Natural killer cell (primary cell): ENCODE results near the gene PPFIA2. TPM values are rescaled to one million over a fixed set of nuclear protein-coding genes. Genes with fewer than 3 reads are reported as not detected.

Source experiments
- ATAC-seq, 3 donors: fragments of 150-1000 bp in 2 of 3; fragments of 200-7000 bp in 1 of 3; cut with Tn5 transposase; 1 replicate in 1 of 3; 2 replicates in 2 of 3; pipeline ENCODE4 v1.10.0; 2021; ENCODE audit warnings: mild to moderate bottlenecking in 2 of 3, moderate library complexity in 2 of 3
- DNase-seq, 2 donors: peaks; one replicate each; pipeline versions ENCODE4 v3.0.0 to v3.0.0-alpha.2; 2013 to 2021; ENCODE audit warnings: mixed read lengths in 1 of 2
- H3K27ac ChIP-seq: one replicate; pipeline ENCODE4 v1.5.1; 2013; ENCODE audit warnings: mild to moderate bottlenecking, low read length
- H3K27me3 ChIP-seq: one replicate; pipeline ENCODE4 v1.6.1; 2013; ENCODE audit warnings: low read length; ENCODE audit not compliant: control insufficient read depth, insufficient read depth
- H3K36me3 ChIP-seq: one replicate; pipeline ENCODE4 v1.6.1; 2013; ENCODE audit warnings: low read length; ENCODE audit not compliant: control insufficient read depth, insufficient read depth
- H3K4me1 ChIP-seq: one replicate; pipeline ENCODE4 v1.6.1; 2013; ENCODE audit warnings: low read length; ENCODE audit not compliant: control insufficient read depth, insufficient read depth
- H3K4me3 ChIP-seq: one replicate; pipeline ENCODE4 v1.5.1; 2013; ENCODE audit warnings: low read length
- H3K9me3 ChIP-seq: one replicate; pipeline ENCODE4 v1.6.1; 2013; ENCODE audit warnings: low read length; ENCODE audit not compliant: control insufficient read depth, insufficient read depth
- H3K27ac Mint-ChIP-seq, 2 donors: one replicate each; pipeline ENCODE4 v1.8.0; 2022; ENCODE audit warnings: mild to moderate bottlenecking in 2 of 2, mixed read lengths in 2 of 2, moderate library complexity in 1 of 2
- H3K27me3 Mint-ChIP-seq, 2 donors: one replicate each; pipeline ENCODE4 v1.8.0; 2022; ENCODE audit warnings: low read depth in 2 of 2, mixed read lengths in 2 of 2
- H3K36me3 Mint-ChIP-seq: one replicate; pipeline ENCODE4 v1.8.0; 2022; ENCODE audit warnings: mixed read lengths
- H3K4me1 Mint-ChIP-seq, 2 donors: one replicate each; pipeline ENCODE4 v1.8.0; 2022; ENCODE audit warnings: mixed read lengths in 2 of 2
- H3K4me3 Mint-ChIP-seq: one replicate; pipeline ENCODE4 v1.8.0; 2022; ENCODE audit warnings: mild to moderate bottlenecking, moderate library complexity, mixed read lengths
- H3K9me3 Mint-ChIP-seq, 2 donors: one replicate each; pipeline ENCODE4 v1.8.0; 2022; ENCODE audit warnings: mixed read lengths in 2 of 2
- WGBS: methylation state at CpG from one replicate; pipeline ENCODE4 v1.1.7; 2013; ENCODE audit warnings: missing lambda C conversion rate; ENCODE audit not compliant: insufficient coverage; 5-methylcytosine and 5-hydroxymethylcytosine counted together
- intact Hi-C: fragments of 100-400 bp; cut with micrococcal nuclease; formaldehyde crosslinking; loops from one replicate; pipeline ENCODE4 v1.14.2; 2022
- total RNA-seq, 4 donors: library from RNA; stranded (reverse); fragments of 120-200 nt in 1 of 4; gene quantifications; one replicate each; pipeline versions ENCODE4 v1.2.3 to v1.2.4, GENCODE V29; 2013 to 2022
- TF ChIP-seq, protein P1 (sequence below): fragments of 200-600 bp; IDR thresholded peaks from one replicate; pipeline ENCODE4 v1.8.0; 2022; ENCODE audit warnings: antibody characterized with exemption

The PPFIA2 gene
- total RNA-seq, 3 donors from 2014 or later (not counting 1 experiment from before 2014, with no cell fraction given): not detected

DNA sequence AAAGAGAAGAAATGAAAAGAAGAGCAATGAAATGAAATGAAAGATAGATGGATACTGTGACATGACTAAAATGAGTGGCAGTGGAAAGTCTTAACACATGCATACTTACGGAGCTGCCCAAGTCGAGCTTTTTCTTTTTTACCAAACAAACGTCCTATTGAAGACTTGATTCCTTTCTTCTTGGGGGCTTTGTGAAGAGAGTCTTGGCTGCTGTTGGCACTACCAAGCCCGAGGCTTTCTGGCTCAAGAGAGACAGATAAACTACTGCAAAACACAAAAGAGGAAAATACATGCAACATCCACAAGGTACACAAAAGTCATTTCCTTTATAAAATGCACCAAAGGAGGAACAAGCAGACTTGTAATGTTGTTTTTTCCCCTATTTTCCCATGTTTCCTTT lies 420.1 kb downstream of the PPFIA2 start:
- no peak overlapping the region for H3K4me3 ChIP-seq
- no peaks in the 10 kb centered on the region for H3K27me3 Mint-ChIP-seq
- no peaks in the 10 kb centered on the region for H3K36me3 ChIP-seq
- no peaks in the 10 kb centered on the region for H3K27me3 ChIP-seq
- H3K4me1 ChIP-seq: no peaks in the 10 kb centered on the region
- no peaks in the 10 kb centered on the region for H3K4me1 Mint-ChIP-seq
- H3K27ac Mint-ChIP-seq: no peak overlapping the region
- ATAC-seq (no peak), DNase-seq (no peak)
- TF ChIP-seq, protein P1, sequence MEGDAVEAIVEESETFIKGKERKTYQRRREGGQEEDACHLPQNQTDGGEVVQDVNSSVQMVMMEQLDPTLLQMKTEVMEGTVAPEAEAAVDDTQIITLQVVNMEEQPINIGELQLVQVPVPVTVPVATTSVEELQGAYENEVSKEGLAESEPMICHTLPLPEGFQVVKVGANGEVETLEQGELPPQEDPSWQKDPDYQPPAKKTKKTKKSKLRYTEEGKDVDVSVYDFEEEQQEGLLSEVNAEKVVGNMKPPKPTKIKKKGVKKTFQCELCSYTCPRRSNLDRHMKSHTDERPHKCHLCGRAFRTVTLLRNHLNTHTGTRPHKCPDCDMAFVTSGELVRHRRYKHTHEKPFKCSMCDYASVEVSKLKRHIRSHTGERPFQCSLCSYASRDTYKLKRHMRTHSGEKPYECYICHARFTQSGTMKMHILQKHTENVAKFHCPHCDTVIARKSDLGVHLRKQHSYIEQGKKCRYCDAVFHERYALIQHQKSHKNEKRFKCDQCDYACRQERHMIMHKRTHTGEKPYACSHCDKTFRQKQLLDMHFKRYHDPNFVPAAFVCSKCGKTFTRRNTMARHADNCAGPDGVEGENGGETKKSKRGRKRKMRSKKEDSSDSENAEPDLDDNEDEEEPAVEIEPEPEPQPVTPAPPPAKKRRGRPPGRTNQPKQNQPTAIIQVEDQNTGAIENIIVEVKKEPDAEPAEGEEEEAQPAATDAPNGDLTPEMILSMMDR: no peak
- H3K27ac ChIP-seq: no peak overlapping the region
- intact Hi-C loops: no loop called here
- H3K9me3 Mint-ChIP-seq: peaks cover 0 to 15% of the 10 kb centered on the region in 2 donors
- no peaks in the 10 kb centered on the region for H3K36me3 Mint-ChIP-seq
- no peaks in the 10 kb centered on the region for H3K9me3 ChIP-seq
- WGBS: 60% methylated on average over 4 of the region's 4 CpGs
- H3K4me3 Mint-ChIP-seq: no peak overlapping the region

DNA sequence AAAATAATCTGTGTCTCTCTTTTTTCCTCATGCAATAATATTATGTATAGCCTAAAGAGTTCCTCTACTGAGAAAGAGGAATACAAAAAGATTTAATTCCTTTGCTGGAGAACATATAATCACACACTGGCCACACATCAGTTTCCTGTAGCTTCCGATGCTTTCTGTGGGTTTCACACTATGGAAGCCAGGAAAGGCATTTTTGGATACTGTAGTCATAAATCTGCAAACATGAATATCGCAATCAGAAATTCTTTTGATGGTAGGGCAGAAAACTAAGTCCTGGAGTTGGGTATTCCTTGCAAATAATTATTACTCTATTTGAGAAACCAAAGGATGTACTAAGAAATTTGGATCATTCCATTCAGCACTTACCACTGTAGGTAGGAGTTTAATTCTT lies 421.3 kb downstream of the PPFIA2 start:
- DNase-seq (no peak), ATAC-seq (no peak)
- Mint-ChIP-seq H3K4me1 (no peaks in the 10 kb centered on the region), H3K9me3 (peaks cover 0 to 19% of the 10 kb centered on the region in 2 donors), H3K27me3 (no peaks in the 10 kb centered on the region), H3K27ac (no peak overlapping the region), H3K4me3 (no peak overlapping the region), H3K36me3 (no peaks in the 10 kb centered on the region)
- Histone ChIP-seq H3K4me3 (no peak overlapping the region), H3K27ac (no peak overlapping the region), H3K4me1 (no peaks in the 10 kb centered on the region), H3K36me3 (no peaks in the 10 kb centered on the region), H3K27me3 (no peaks in the 10 kb centered on the region), H3K9me3 (no peaks in the 10 kb centered on the region)
- TF ChIP-seq, protein P1: no peak
- intact Hi-C loops: no loop called here
- 63% methylated on average over 1 of the region's 2 CpGs for WGBS

DNA sequence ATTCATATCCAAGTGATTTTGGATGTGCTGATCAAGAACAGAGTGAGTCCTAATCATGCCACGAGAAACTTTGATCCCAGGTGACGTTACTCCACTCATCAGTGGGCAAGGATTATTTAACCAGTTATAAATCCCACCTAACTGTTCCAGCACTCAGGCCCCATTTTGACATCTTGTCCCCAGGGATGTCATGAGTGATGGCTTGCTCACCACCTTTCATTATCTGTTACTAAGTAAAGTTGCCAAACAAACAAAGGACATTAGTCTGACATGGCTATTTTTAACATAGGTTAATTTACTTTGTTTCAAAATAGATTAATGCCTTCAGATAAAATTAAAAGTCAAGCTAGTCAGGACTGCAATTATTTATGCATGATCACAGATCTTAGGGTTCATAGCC lies 425.3 kb downstream of the PPFIA2 start:
- ATAC-seq (no peak), DNase-seq (no peak)
- Mint-ChIP-seq H3K27me3 (no peaks in the 10 kb centered on the region), H3K4me3 (no peak overlapping the region), H3K9me3 (peaks cover 5 to 15% of the 10 kb centered on the region in 2 donors), H3K27ac (no peak overlapping the region), H3K36me3 (no peaks in the 10 kb centered on the region), H3K4me1 (no peaks in the 10 kb centered on the region)
- Histone ChIP-seq H3K36me3 (no peaks in the 10 kb centered on the region), H3K4me3 (no peak overlapping the region), H3K27ac (no peak overlapping the region), H3K9me3 (no peaks in the 10 kb centered on the region), H3K27me3 (no peaks in the 10 kb centered on the region), H3K4me1 (no peaks in the 10 kb centered on the region)
- WGBS: 56% methylated on average over 2 of the region's 2 CpGs
- TF ChIP-seq, protein P1: no peak
- intact Hi-C loops: no loop called here

DNA sequence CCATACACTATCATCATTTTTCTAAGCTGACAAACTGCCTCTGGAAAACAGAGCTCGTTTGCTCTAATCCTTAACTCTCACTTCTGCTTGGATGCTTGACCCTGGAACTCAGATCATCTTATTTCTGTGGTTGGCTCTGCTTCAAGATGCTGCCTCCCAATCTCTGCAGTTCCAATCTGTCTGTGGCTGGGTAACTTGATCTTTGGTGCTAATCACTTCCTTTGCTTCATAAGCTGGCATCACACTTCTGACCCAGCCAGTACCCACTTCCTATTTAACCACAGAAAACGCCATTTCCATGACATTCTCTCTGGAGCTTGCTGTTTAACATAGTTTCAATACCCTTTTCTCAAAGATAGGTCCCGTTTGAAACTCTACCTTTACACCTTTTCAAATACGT lies 427.1 kb downstream of the PPFIA2 start:
- Histone ChIP-seq H3K9me3 (no peaks in the 10 kb centered on the region), H3K27me3 (no peaks in the 10 kb centered on the region), H3K36me3 (no peaks in the 10 kb centered on the region), H3K4me1 (no peaks in the 10 kb centered on the region), H3K27ac (no peak overlapping the region), H3K4me3 (no peak overlapping the region)
- TF ChIP-seq, protein P1: no peak
- no peak overlapping the region for H3K4me3 Mint-ChIP-seq
- peaks cover 5 to 14% of the 10 kb centered on the region in 2 donors for H3K9me3 Mint-ChIP-seq
- ATAC-seq (no peak), DNase-seq (no peak)
- no peak overlapping the region for H3K27ac Mint-ChIP-seq
- H3K4me1 Mint-ChIP-seq: no peaks in the 10 kb centered on the region
- H3K36me3 Mint-ChIP-seq: no peaks in the 10 kb centered on the region
- no peaks in the 10 kb centered on the region for H3K27me3 Mint-ChIP-seq
- WGBS: 0% methylated on average over 2 of the region's 4 CpGs
- intact Hi-C loops: no loop called here
